HG02798 (cell line): Measurements from ENCODE around the gene SNX25.
"Not testable (repeated sequence)": the region's sequence is repeated elsewhere in the genome, so short reads cannot be mapped to it uniquely, and the experiment has no call there.

Source experiments
- ATAC-seq: cut with Tn5 transposase; IDR thresholded peaks from one replicate; pipeline ENCODE4 v1.9.1; 2021; ENCODE audit warnings: mild to moderate bottlenecking; ENCODE audit not compliant: unreplicated experiment, poor library complexity

Gene SNX25

GRCh38 chr4:185209031-185209851 is at the start of gene SNX25:
Gene SNX25 (plus strand): TSS chr4:185209598. CDS start chr4:185209827, 229 bp downstream.
- ATAC-seq, result peak; percentile 85

GRCh38 chr4:185165605-185166063 is 43.8 kb upstream of the SNX25 start:
- peak; percentile 94 for ATAC-seq

GRCh38 chr4:185167234-185167633 is 42.2 kb upstream of the SNX25 start:
- ATAC-seq, result no peak

- peak; percentile 84 for ATAC-seq
These were observed 37.9 kb upstream of the SNX25 start for GRCh38 chr4:185171373-185172071.

GRCh38 chr4:185179488-185179887 is 29.9 kb upstream of the SNX25 start:
- no peak for ATAC-seq

- no peak for ATAC-seq
These were observed 27.2 kb upstream of the SNX25 start for GRCh38 chr4:185182239-185182638.

GRCh38 chr4:185183622-185184281 is 25.6 kb upstream of the SNX25 start:
- no peak for ATAC-seq

- no peak for ATAC-seq
These were observed 22.6 kb upstream of the SNX25 start for GRCh38 chr4:185186769-185187168.

GRCh38 chr4:185189606-185190305 is 19.6 kb upstream of the SNX25 start:
- no peak for ATAC-seq

- no peak for ATAC-seq
These were observed 19.0 kb upstream of the SNX25 start for GRCh38 chr4:185190306-185190856.

GRCh38 chr4:185192059-185192458 is 17.3 kb upstream of the SNX25 start:
- peak; percentile 78 for ATAC-seq

GRCh38 chr4:185194924-185195888 is 14.2 kb upstream of the SNX25 start:
- no peak for ATAC-seq

- no peak for ATAC-seq
These were observed 13.0 kb upstream of the SNX25 start for GRCh38 chr4:185196437-185196836.

GRCh38 chr4:185198189-185198588 is 11.2 kb upstream of the SNX25 start:
- ATAC-seq, result not testable (repeated sequence)

- no peak for ATAC-seq
These were observed 7.1 kb upstream of the SNX25 start for GRCh38 chr4:185201977-185202962.

- ATAC-seq, result no peak
These were observed 6.4 kb upstream of the SNX25 start for GRCh38 chr4:185202984-185203485.

GRCh38 chr4:185203486-185204237 is 5.7 kb upstream of the SNX25 start, which contains the start of gene CFAP97:
Gene CFAP97 (minus strand): TSS chr4:185204000. CDS start chr4:185191196, 12,804 bp downstream.
- peak; percentile 93 for ATAC-seq
